Endothelial cell of hepatic sinusoid (primary cell): Measurements from ENCODE around the gene NFKBIZ.

ENCODE experiments used
- in situ Hi-C: cut with HindIII; loops from 2 replicates; pipeline ENCODE4 v1.10.0; 2017; ENCODE audit warnings: low sequenced_read_pairs

Gene NFKBIZ

GRCh38 chr3:101825904-101826445, 23.3 kb upstream of the NFKBIZ start:
- in situ Hi-C loops, result no loop called here

GRCh38 chr3:101827211-101828174, 21.8 kb upstream of the NFKBIZ start:
- in situ Hi-C loops, result no loop called here

- in situ Hi-C loops, result no loop called here
Measured at GRCh38 chr3:101828276-101828675, 21.0 kb upstream of the NFKBIZ start.

- in situ Hi-C loops, result no loop called here
Measured at GRCh38 chr3:101828691-101829436, 20.4 kb upstream of the NFKBIZ start.

GRCh38 chr3:101829437-101829830, 19.9 kb upstream of the NFKBIZ start:
- in situ Hi-C loops, result no loop called here

GRCh38 chr3:101829874-101830273, 19.4 kb upstream of the NFKBIZ start:
- in situ Hi-C loops, result no loop called here

- in situ Hi-C loops, result no loop called here
Measured at GRCh38 chr3:101833446-101833974, 15.8 kb upstream of the NFKBIZ start.

- in situ Hi-C loops, result no loop called here
Measured at GRCh38 chr3:101835676-101836075, 13.6 kb upstream of the NFKBIZ start.

- in situ Hi-C loops, result no loop called here
Measured at GRCh38 chr3:101836160-101836559, 13.2 kb upstream of the NFKBIZ start.

GRCh38 chr3:101836652-101837598, 12.4 kb upstream of the NFKBIZ start:
- in situ Hi-C loops, result no loop called here

GRCh38 chr3:101838691-101839090, 10.6 kb upstream of the NFKBIZ start:
- in situ Hi-C loops, result no loop called here

GRCh38 chr3:101840066-101840465, 9.2 kb upstream of the NFKBIZ start:
- in situ Hi-C loops, result no loop called here

- in situ Hi-C loops, result no loop called here
Measured at GRCh38 chr3:101842245-101842934, 6.9 kb upstream of the NFKBIZ start.

- in situ Hi-C loops, result no loop called here
Measured at GRCh38 chr3:101842935-101843330, 6.4 kb upstream of the NFKBIZ start.

- in situ Hi-C loops, result no loop called here
Measured at GRCh38 chr3:101845425-101845824, 3.9 kb upstream of the NFKBIZ start.

- in situ Hi-C loops, result no loop called here
Measured at GRCh38 chr3:101846709-101847108, 2.6 kb upstream of the NFKBIZ start.

GRCh38 chr3:101847328-101847727, 2.0 kb upstream of the NFKBIZ start:
- in situ Hi-C loops, result no loop called here

GRCh38 chr3:101848326-101848725, 988 bp upstream of the NFKBIZ start:
- in situ Hi-C loops, result no loop called here

- in situ Hi-C loops, result no loop called here
Measured at GRCh38 chr3:101849714-101850245, 466 bp downstream of the NFKBIZ start.
